Parathyroid adenoma (tissue), 2 donors: ENCODE data around the gene LARP4B.

Experiments used
- H2AFZ ChIP-seq: fragments of 300-600 bp; sonication (generic); one replicate; pipeline ENCODE4 v1.7.0; 2017; ENCODE audit warnings: antibody characterized with exemption, mild to moderate bottlenecking
- H3K27ac ChIP-seq: fragments of 300-600 bp; sonication (generic); one replicate; pipeline ENCODE4 v1.7.0; 2017
- H3K27me3 ChIP-seq: fragments of 300-600 bp; sonication (generic); one replicate; pipeline ENCODE4 v1.7.0; 2017; ENCODE audit warnings: low read length; ENCODE audit not compliant: control insufficient read depth, insufficient read depth
- H3K36me3 ChIP-seq: fragments of 300-600 bp; sonication (generic); one replicate; pipeline ENCODE4 v1.7.0; 2017; ENCODE audit warnings: low read length; ENCODE audit not compliant: control insufficient read depth, insufficient read depth
- H3K4me1 ChIP-seq: fragments of 300-600 bp; sonication (generic); one replicate; pipeline ENCODE4 v1.7.0; 2017; ENCODE audit warnings: control low read depth
- H3K4me2 ChIP-seq: fragments of 300-600 bp; sonication (generic); one replicate; pipeline ENCODE4 v1.7.0; 2017; ENCODE audit warnings: low read length
- H3K4me3 ChIP-seq: fragments of 300-600 bp; sonication (generic); one replicate; pipeline ENCODE4 v1.7.0; 2017; ENCODE audit warnings: low read depth, low read length
- H3K79me2 ChIP-seq: fragments of 300-600 bp; sonication (generic); one replicate; pipeline ENCODE4 v1.7.0; 2017; ENCODE audit warnings: control low read depth
- H3K9ac ChIP-seq: fragments of 300-600 bp; sonication (generic); one replicate; pipeline ENCODE4 v1.7.0; 2017; ENCODE audit warnings: mild to moderate bottlenecking
- H3K9me3 ChIP-seq: fragments of 300-600 bp; sonication (generic); one replicate; pipeline ENCODE4 v1.7.0; 2017; ENCODE audit warnings: low read length; ENCODE audit not compliant: control insufficient read depth
- CTCF ChIP-seq: fragments of 300-600 bp; sonication (generic); IDR thresholded peaks from one replicate; pipeline ENCODE4 v1.7.0; 2017; ENCODE audit warnings: antibody characterized with exemption, mild to moderate bottlenecking
- donor health status: primary hyperparathyroidism.

The LARP4B gene

DNA sequence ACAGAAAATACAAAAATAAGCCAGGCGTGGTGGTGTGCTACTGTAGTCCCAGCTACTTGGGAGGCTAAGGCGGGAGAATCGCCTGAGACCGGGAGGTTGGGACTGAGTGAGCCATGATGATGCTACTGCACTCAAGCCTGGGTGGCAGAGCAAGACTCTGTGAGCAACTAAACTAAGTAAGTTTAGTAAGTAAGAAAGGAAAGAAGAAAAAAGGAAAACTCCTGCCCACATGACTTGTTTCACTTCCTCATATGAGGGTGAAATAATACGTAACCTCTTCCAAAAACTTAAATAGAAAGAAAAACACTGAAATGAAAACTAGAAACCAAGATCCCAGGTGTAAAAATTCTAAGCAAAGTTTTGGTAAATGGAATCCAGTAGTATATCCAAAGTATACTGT, 79.6 kb downstream of the LARP4B start:
- Histone ChIP-seq H3K4me3 (no peak overlapping the region), H3K9ac (no peak overlapping the region), H3K27me3 (no peaks in the 10 kb centered on the region), H3K4me2 (no peak overlapping the region), H3K4me1 (peaks cover 25% of the 10 kb centered on the region), H3K36me3 (no peaks in the 10 kb centered on the region), H3K79me2 (peaks cover 44% of the 10 kb centered on the region), H3K27ac (no peak overlapping the region), H3K9me3 (no peaks in the 10 kb centered on the region), H2AFZ (no peak overlapping the region)
- TF ChIP-seq CTCF: no peak

DNA sequence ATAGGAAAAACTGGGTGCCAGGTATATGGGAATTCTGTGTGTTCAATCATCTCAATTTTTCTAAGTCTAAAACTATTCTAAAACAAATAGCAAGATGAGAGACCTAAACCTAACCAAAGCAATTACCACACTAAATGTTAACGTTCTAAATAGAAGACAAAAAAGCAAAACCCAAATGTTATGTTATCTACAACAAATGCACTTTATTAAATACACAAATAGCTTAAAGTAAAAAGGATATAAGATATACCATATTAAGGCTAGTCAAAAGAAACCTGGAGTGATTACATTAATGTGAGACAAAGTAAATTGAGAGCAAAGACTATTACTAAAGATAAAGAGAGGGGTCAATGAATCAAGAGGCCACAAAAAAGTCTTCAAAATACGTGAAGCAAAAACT, 81.4 kb downstream of the LARP4B start:
- Histone ChIP-seq H3K27me3 (no peaks in the 10 kb centered on the region), H2AFZ (no peak overlapping the region), H3K4me2 (no peak overlapping the region), H3K79me2 (peaks cover 51% of the 10 kb centered on the region), H3K36me3 (no peaks in the 10 kb centered on the region), H3K4me3 (no peak overlapping the region), H3K27ac (no peak overlapping the region), H3K9ac (no peak overlapping the region), H3K4me1 (peaks cover 11% of the 10 kb centered on the region), H3K9me3 (no peaks in the 10 kb centered on the region)
- no peak for TF ChIP-seq CTCF

DNA sequence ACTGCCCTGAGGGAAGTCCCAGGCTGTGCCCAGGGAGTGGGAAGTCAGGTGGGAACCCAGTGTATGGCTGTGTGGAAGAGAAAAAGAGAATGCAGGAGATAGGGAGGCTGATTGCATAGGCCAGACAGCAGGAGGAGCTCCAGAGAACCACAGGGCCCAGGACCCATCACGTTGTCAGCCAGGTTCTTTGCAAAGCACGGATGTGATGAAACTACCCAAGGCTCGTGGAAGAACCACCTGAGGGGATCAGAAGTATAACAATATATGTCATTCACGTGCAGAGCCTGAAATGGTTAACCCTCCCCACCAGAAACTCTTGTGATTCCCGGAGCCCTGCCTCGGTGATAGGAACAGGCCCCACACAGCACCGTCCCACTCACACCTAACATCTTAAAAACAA, 83.6 kb downstream of the LARP4B start:
- no peak overlapping the region for H3K4me3 ChIP-seq
- H3K9me3 ChIP-seq: no peaks in the 10 kb centered on the region
- H3K79me2 ChIP-seq: peaks cover 54% of the 10 kb centered on the region
- H3K27me3 ChIP-seq: no peaks in the 10 kb centered on the region
- peaks cover 7% of the 10 kb centered on the region for H3K4me1 ChIP-seq
- H3K4me2 ChIP-seq: no peak overlapping the region
- H3K36me3 ChIP-seq: no peaks in the 10 kb centered on the region
- no peak overlapping the region for H3K27ac ChIP-seq
- H2AFZ ChIP-seq: no peak overlapping the region
- no peak overlapping the region for H3K9ac ChIP-seq
- no peak for TF ChIP-seq CTCF

GRCh38 chr10:846126-846685, 85.3 kb downstream of the LARP4B start:
- Histone ChIP-seq H3K27me3 (no peaks in the 10 kb centered on the region), H3K4me2 (no peak overlapping the region), H3K79me2 (peaks cover 47% of the 10 kb centered on the region), H3K9ac (no peak overlapping the region), H3K27ac (no peak overlapping the region), H3K9me3 (no peaks in the 10 kb centered on the region), H2AFZ (no peak overlapping the region), H3K4me1 (no peaks in the 10 kb centered on the region), H3K36me3 (no peaks in the 10 kb centered on the region), H3K4me3 (no peak overlapping the region)
- no peak for TF ChIP-seq CTCF

- H3K9me3 ChIP-seq: no peaks in the 10 kb centered on the region
- H2AFZ ChIP-seq: no peak overlapping the region
- no peaks in the 10 kb centered on the region for H3K4me1 ChIP-seq
- no peak overlapping the region for H3K4me2 ChIP-seq
- H3K9ac ChIP-seq: no peak overlapping the region
- H3K36me3 ChIP-seq: no peaks in the 10 kb centered on the region
- H3K27ac ChIP-seq: no peak overlapping the region
- no peak overlapping the region for H3K4me3 ChIP-seq
- H3K27me3 ChIP-seq: no peaks in the 10 kb centered on the region
- TF ChIP-seq CTCF: no peak
- peaks cover 48% of the 10 kb centered on the region for H3K79me2 ChIP-seq
Observed at GRCh38 chr10:845526-845925, 86.0 kb downstream of the LARP4B start.
